CD4-positive, alpha-beta T cell (primary cell): Measurements from ENCODE around the gene BCL11B. TPM values are rescaled to one million over a fixed set of nuclear protein-coding genes. Genes with fewer than 3 reads are reported as not detected.
A peak's percentile ranks its signal among the peaks of the same experiment; 100 is the strongest.
"Not testable (repeated sequence)": the region's sequence is repeated elsewhere in the genome, so short reads cannot be mapped to it uniquely, and the experiment has no call there.

Source experiments
- ATAC-seq: fragments of 200-7000 bp; cut with Tn5 transposase; one replicate; pipeline ENCODE4 v1.10.0; 2022; ENCODE audit warnings: mild to moderate bottlenecking; ENCODE audit not compliant: poor library complexity
- CTCF ChIA-PET: fragments of 350-600 bp; sonication (Branson Sonifier 250); formaldehyde crosslinking; loops from one replicate; lab custom pipeline; 2021; ENCODE audit warnings: antibody characterized with exemption, inconsistent platforms; lab: Charles Lee
- POLR2A ChIA-PET: fragments of 350-600 bp; sonication (Branson Sonifier 250); formaldehyde crosslinking; loops from one replicate; lab custom pipeline; 2021; ENCODE audit warnings: antibody characterized with exemption, inconsistent platforms; lab: Charles Lee
- DNase-seq, 14 experiments: peaks; one replicate each; pipeline ENCODE4 v3.0.0-alpha.2; 2013 to 2020; ENCODE audit warnings: mixed read lengths in 2 of 14
- H3K27ac ChIP-seq, 2 donors: one replicate each; pipeline versions ENCODE4 v1.5.1 to v1.7.0; 2013; ENCODE audit warnings: low read length in 2 of 2, low read depth in 1 of 2, mild to moderate bottlenecking in 1 of 2
- H3K27me3 ChIP-seq, 2 experiments: 1 replicate in 1 of 2; 2 replicates in 1 of 2; pipeline versions ENCODE4 v1.6.1 to v1.7.0; 2013; ENCODE audit warnings: low read length in 2 of 2, control low read depth in 1 of 2, mild to moderate bottlenecking in 1 of 2, moderate library complexity in 1 of 2; ENCODE audit not compliant: insufficient read depth in 2 of 2, control insufficient read depth in 1 of 2
- H3K36me3 ChIP-seq: one replicate; pipeline ENCODE4 v1.6.1; 2013; ENCODE audit warnings: low read length, control low read depth; ENCODE audit not compliant: insufficient read depth
- H3K4me1 ChIP-seq: one replicate; pipeline ENCODE4 v1.6.1; 2013; ENCODE audit warnings: low read length, control low read depth; ENCODE audit not compliant: insufficient read depth
- H3K4me3 ChIP-seq: one replicate; pipeline ENCODE4 v1.5.1; 2013; ENCODE audit warnings: mild to moderate bottlenecking, low read length, moderate library complexity
- H3K9me3 ChIP-seq, 2 experiments: 1 replicate in 1 of 2; 2 replicates in 1 of 2; pipeline versions ENCODE4 v1.6.1 to v1.7.0; 2013; ENCODE audit warnings: low read length in 2 of 2, mild to moderate bottlenecking in 2 of 2, control low read depth in 1 of 2, moderate library complexity in 1 of 2; ENCODE audit not compliant: control insufficient read depth in 1 of 2, insufficient read depth in 1 of 2
- H3K27ac Mint-ChIP-seq: one replicate; pipeline ENCODE4 v1.8.0; 2020; ENCODE audit warnings: mixed read lengths
- H3K27me3 Mint-ChIP-seq: one replicate; pipeline ENCODE4 v1.8.0; 2021; ENCODE audit warnings: mixed read lengths
- H3K36me3 Mint-ChIP-seq: one replicate; pipeline ENCODE4 v1.8.0; 2021; ENCODE audit warnings: low read depth, mixed read lengths
- H3K4me1 Mint-ChIP-seq: one replicate; pipeline ENCODE4 v1.8.0; 2021; ENCODE audit warnings: low read depth, mixed read lengths
- H3K4me3 Mint-ChIP-seq: one replicate; pipeline ENCODE4 v1.8.0; 2020; ENCODE audit warnings: mild to moderate bottlenecking, mixed read lengths
- H3K9me3 Mint-ChIP-seq: one replicate; pipeline ENCODE4 v1.8.0; 2020; ENCODE audit warnings: mixed read lengths
- CTCF ChIP-seq: fragments of 200-600 bp; IDR thresholded peaks from one replicate; pipeline ENCODE4 v1.8.0; 2022; ENCODE audit warnings: antibody characterized with exemption, mild to moderate bottlenecking
- intact Hi-C, 2 experiments: fragments of 100-400 bp; cut with DNase I in 1 of 2; cut with micrococcal nuclease in 1 of 2; formaldehyde crosslinking; loops; one replicate each; pipeline versions ENCODE4 v1.15.1 to v1.9.0; 2023 to 2025; cut with DNase I, micrococcal nuclease
- total RNA-seq, 174 experiments: library from RNA in 2 of 174; stranded (reverse) in 2 of 174; gene quantifications; one replicate each; pipeline ENCODE4 v1.2.3 and lab custom pipeline; 2021 to 2026

Gene BCL11B
- total RNA-seq, 2 experiments from 2014 or later: 244 to 254 TPM

GRCh38 chr14:99229654-99230207 is 42.3 kb downstream of the BCL11B start:
- peaks cover 100% of the 10 kb centered on the region for H3K4me1 ChIP-seq
- peak overlapping the region; percentile 95 for H3K27ac Mint-ChIP-seq
- no peaks in the 10 kb centered on the region for H3K27me3 ChIP-seq
- H3K36me3 ChIP-seq: peaks cover 83% of the 10 kb centered on the region
- DNase-seq: peak in 7 of 14 experiments; percentile 32 to 73 (median 58)
- no peak for TF ChIP-seq CTCF
- H3K27me3 Mint-ChIP-seq: no peaks in the 10 kb centered on the region
- peak overlapping the region; percentile 95 to 97 for H3K27ac ChIP-seq
- H3K4me1 Mint-ChIP-seq: peaks cover 96% of the 10 kb centered on the region
- peak; percentile 31 for ATAC-seq
- ChIA-PET CTCF (interaction anchor here (0.8 to 14.7 kb wide), 9 partner anchors 10 to 42 kb away, joined by 3 to 179 read pairs (median 5); no protein-coding TSS in a partner anchor), POLR2A (interaction anchor here (0.5 to 83.0 kb wide), 11 partner anchors 12 to 1544 kb away, joined by 3 to 4389 read pairs (median 3); partner anchors contain the start of gene BCL11B)
- H3K9me3 ChIP-seq: no peaks in the 10 kb centered on the region
- peak overlapping the region; percentile 90 for H3K4me3 Mint-ChIP-seq
- peak overlapping the region; percentile 28 for H3K4me3 ChIP-seq
- H3K9me3 Mint-ChIP-seq: no peaks in the 10 kb centered on the region
- H3K36me3 Mint-ChIP-seq: peaks cover 91% of the 10 kb centered on the region
- intact Hi-C loops: loop anchor here (2.0 to 5.0 kb wide), 3 partner anchors 37 to 38 kb away; no protein-coding TSS in a partner anchor

GRCh38 chr14:99228760-99229159 is 43.2 kb downstream of the BCL11B start:
- H3K36me3 Mint-ChIP-seq: peaks cover 91% of the 10 kb centered on the region

GRCh38 chr14:99226687-99227086 is 45.3 kb downstream of the BCL11B start:
- H3K4me3 ChIP-seq: no peak overlapping the region
- H3K4me1 Mint-ChIP-seq: peaks cover 97% of the 10 kb centered on the region
- peak overlapping the region; percentile 83 for H3K4me3 Mint-ChIP-seq
- ChIA-PET POLR2A (interaction anchor here (1.1 to 83.0 kb wide), 4 partner anchors 9 to 1059 kb away, joined by 3 to 4389 read pairs (median 2196); partner anchors contain the start of gene BCL11B), CTCF (interaction anchor here (1.2 to 14.7 kb wide), 7 partner anchors 9 to 46 kb away, joined by 3 to 179 read pairs (median 4); partner anchors contain the start of gene BCL11B)
- no peak for TF ChIP-seq CTCF
- H3K27me3 ChIP-seq: no peaks in the 10 kb centered on the region
- peak overlapping the region; percentile 56 to 97 for H3K27ac ChIP-seq
- H3K36me3 ChIP-seq: peaks cover 94% of the 10 kb centered on the region
- no peaks in the 10 kb centered on the region for H3K9me3 Mint-ChIP-seq
- ATAC-seq (no peak), DNase-seq (no peak)
- no peaks in the 10 kb centered on the region for H3K9me3 ChIP-seq
- peak overlapping the region; percentile 95 for H3K27ac Mint-ChIP-seq
- no peaks in the 10 kb centered on the region for H3K27me3 Mint-ChIP-seq
- peaks cover 97% of the 10 kb centered on the region for H3K4me1 ChIP-seq
- intact Hi-C loops: loop anchor here in 1 of 2 experiments (2.0 kb wide), 1 partner anchor 16 kb away; no protein-coding TSS in a partner anchor
- peaks cover 96% of the 10 kb centered on the region for H3K36me3 Mint-ChIP-seq

More at GRCh38 chr14:99228760-99229159, 43.2 kb downstream of the BCL11B start:
- ATAC-seq, H3K4me3 ChIP-seq, intact Hi-C loops, H3K27me3 ChIP-seq, H3K9me3 Mint-ChIP-seq, H3K27me3 Mint-ChIP-seq, DNase-seq, H3K9me3 ChIP-seq: not testable (repeated sequence)
- peaks cover 96% of the 10 kb centered on the region for H3K4me1 Mint-ChIP-seq
- Histone ChIP-seq H3K4me1 (peaks cover 100% of the 10 kb centered on the region), H3K36me3 (peaks cover 87% of the 10 kb centered on the region), H3K27ac (peak overlapping the region; percentile 95 to 97)
- peak overlapping the region; percentile 95 for H3K27ac Mint-ChIP-seq
- POLR2A ChIA-PET: interaction anchor here (0.8 to 83.0 kb wide), 3 partner anchors 11 to 1060 kb away, joined by 3 to 4389 read pairs (median 4389); partner anchors contain the start of gene BCL11B
- H3K4me3 Mint-ChIP-seq: peak overlapping the region; percentile 90
- CTCF ChIA-PET: interaction anchor here (1.0 to 14.7 kb wide), 4 partner anchors 13 to 41 kb away, joined by 4 to 179 read pairs (median 14); no protein-coding TSS in a partner anchor
